ENCODE measurements around the gene MCAT. TPM values are rescaled to one million over a fixed set of nuclear protein-coding genes. Genes with fewer than 3 reads are reported as not detected.

The MCAT gene
- total and polyA plus RNA-seq, 2 donors from 2014 or later, result 24.8 to 74.7 TPM

DNA sequence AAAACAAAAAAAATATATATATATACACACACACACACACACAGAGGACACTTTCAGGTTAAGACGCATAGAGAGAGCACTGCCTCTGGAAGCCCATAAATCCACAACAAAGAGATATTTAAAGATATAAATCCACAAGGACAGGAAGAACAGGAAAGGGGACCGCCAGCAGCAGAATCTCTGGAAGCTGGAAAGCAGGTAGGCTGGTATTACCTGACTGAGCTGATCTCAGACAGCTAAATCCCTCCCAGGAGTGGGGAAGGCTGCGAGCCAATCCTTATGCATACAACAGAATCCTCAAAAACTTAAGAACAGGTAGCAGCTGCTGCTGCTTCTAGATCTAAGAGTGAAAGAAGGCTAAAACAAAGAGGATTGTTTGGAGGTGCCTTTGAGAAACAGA, 1.8 kb upstream of the MCAT start:
- Histone ChIP-seq H3K27me3 (ENCODE audit: control insufficient read depth, insufficient read depth, low read length) (no peaks in the 10 kb centered on the region), H3K36me3 (ENCODE audit: control insufficient read depth in 2 of 3, insufficient read depth in 3 of 3, low read length in 3 of 3) (peaks cover 3 to 8% (median 5%) of the 10 kb centered on the region in 3 donors), H3K4me1 (ENCODE audit: control insufficient read depth in 2 of 3, insufficient read depth in 2 of 3, low read depth in 1 of 3, low read length in 3 of 3) (peaks cover 0 to 9% (median 8%) of the 10 kb centered on the region in 3 donors), H3K9ac (ENCODE audit: low read length in 3 of 3) (no peak overlapping the region), H3K4me3 (ENCODE audit: low read length in 3 of 3) (no peak overlapping the region), H3K9me3 (ENCODE audit: control insufficient read depth in 2 of 3, insufficient read depth in 1 of 3, low read length in 3 of 3) (no peaks in the 10 kb centered on the region), H3K27ac (ENCODE audit: low read depth in 2 of 2, low read length in 2 of 2) (no peak overlapping the region)
- FAIRE-seq (no peak), DNase-seq (no peak)
- intact Hi-C loops (cut with DNase I), result no loop called here
- TF ChIP-seq, protein P1, sequence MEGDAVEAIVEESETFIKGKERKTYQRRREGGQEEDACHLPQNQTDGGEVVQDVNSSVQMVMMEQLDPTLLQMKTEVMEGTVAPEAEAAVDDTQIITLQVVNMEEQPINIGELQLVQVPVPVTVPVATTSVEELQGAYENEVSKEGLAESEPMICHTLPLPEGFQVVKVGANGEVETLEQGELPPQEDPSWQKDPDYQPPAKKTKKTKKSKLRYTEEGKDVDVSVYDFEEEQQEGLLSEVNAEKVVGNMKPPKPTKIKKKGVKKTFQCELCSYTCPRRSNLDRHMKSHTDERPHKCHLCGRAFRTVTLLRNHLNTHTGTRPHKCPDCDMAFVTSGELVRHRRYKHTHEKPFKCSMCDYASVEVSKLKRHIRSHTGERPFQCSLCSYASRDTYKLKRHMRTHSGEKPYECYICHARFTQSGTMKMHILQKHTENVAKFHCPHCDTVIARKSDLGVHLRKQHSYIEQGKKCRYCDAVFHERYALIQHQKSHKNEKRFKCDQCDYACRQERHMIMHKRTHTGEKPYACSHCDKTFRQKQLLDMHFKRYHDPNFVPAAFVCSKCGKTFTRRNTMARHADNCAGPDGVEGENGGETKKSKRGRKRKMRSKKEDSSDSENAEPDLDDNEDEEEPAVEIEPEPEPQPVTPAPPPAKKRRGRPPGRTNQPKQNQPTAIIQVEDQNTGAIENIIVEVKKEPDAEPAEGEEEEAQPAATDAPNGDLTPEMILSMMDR (IDR thresholded peaks at IDR 0.05; ENCODE audit: borderline replicate concordance, extremely low read depth, insufficient read depth), result no peak

DNA sequence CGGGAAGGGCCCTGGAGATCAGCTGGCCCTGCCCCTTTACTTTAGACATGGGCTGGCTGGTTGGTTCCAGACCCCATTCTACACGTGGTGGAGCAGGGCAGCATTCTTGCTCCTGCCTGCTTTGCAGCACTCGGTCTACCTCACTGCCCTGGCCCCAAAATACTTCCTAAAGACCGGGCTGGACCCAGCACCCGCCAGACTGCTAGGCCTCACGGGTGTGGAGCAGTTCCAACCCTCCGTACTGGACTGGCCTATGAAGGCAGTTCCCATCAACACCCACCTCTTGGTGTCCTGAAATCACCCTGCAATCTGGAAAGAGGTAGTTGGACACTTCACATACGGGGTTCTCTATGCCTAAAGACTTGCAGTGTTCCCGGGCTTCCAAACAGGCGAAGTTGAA, 6.4 kb downstream of the MCAT start:
- FAIRE-seq (no peak), DNase-seq (no peak)
- peak overlapping the region in 1 of 2 donors; percentile 34 for H3K27ac ChIP-seq (ENCODE audit: low read depth in 2 of 2, low read length in 2 of 2)
- no peak overlapping the region for H3K9ac ChIP-seq (ENCODE audit: low read length in 3 of 3)
- intact Hi-C loops (cut with DNase I), result no loop called here
- no peaks in the 10 kb centered on the region for H3K9me3 ChIP-seq (ENCODE audit: control insufficient read depth in 2 of 3, insufficient read depth in 1 of 3, low read length in 3 of 3)
- H3K4me3 ChIP-seq (ENCODE audit: low read length in 3 of 3), result no peak overlapping the region
- TF ChIP-seq, protein P1 (IDR thresholded peaks at IDR 0.05; ENCODE audit: borderline replicate concordance, extremely low read depth, insufficient read depth), result no peak
- H3K4me1 ChIP-seq (ENCODE audit: control insufficient read depth in 2 of 3, insufficient read depth in 2 of 3, low read depth in 1 of 3, low read length in 3 of 3), result peaks cover 0 to 9% (median 5%) of the 10 kb centered on the region in 3 donors
- H3K36me3 ChIP-seq (ENCODE audit: control insufficient read depth in 2 of 3, insufficient read depth in 3 of 3, low read length in 3 of 3), result peaks cover 8 to 51% (median 21%) of the 10 kb centered on the region in 3 donors
- no peaks in the 10 kb centered on the region for H3K27me3 ChIP-seq (ENCODE audit: control insufficient read depth, insufficient read depth, low read length)

DNA sequence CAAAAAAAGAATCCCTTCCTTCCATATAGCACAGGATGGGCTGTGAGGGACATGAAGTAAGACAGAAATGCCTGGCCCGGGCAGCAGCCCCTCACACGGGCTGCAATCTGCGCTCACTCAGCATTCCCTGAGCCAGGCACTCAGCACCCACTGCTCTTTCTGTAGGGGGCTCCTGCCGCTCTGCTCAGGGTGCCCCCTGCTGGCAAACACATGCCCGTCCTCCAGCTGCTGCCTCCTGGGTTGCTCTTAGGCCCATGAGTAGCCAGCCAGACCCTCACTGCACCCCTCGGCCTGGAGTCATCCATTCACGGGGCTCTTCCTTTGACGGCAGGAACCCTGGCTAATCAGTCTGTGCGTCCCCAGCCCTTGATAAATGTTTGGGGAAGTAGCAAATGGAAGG, 6.9 kb downstream of the MCAT start:
- no peak overlapping the region for H3K4me3 ChIP-seq (ENCODE audit: low read length in 3 of 3)
- FAIRE-seq (no peak), DNase-seq (peak in 2 of 5 donors; percentile 29 to 46)
- H3K36me3 ChIP-seq (ENCODE audit: control insufficient read depth in 2 of 3, insufficient read depth in 3 of 3, low read length in 3 of 3), result peaks cover 8 to 51% (median 21%) of the 10 kb centered on the region in 3 donors
- intact Hi-C loops (cut with DNase I), result no loop called here
- H3K4me1 ChIP-seq (ENCODE audit: control insufficient read depth in 2 of 3, insufficient read depth in 2 of 3, low read depth in 1 of 3, low read length in 3 of 3), result peaks cover 0 to 7% (median 6%) of the 10 kb centered on the region in 3 donors
- no peaks in the 10 kb centered on the region for H3K9me3 ChIP-seq (ENCODE audit: control insufficient read depth in 2 of 3, insufficient read depth in 1 of 3, low read length in 3 of 3)
- H3K9ac ChIP-seq (ENCODE audit: low read length in 3 of 3), result no peak overlapping the region
- no peaks in the 10 kb centered on the region for H3K27me3 ChIP-seq (ENCODE audit: control insufficient read depth, insufficient read depth, low read length)
- TF ChIP-seq, protein P1 (IDR thresholded peaks at IDR 0.05; ENCODE audit: borderline replicate concordance, extremely low read depth, insufficient read depth), result peak; percentile 39
- no peak overlapping the region for H3K27ac ChIP-seq (ENCODE audit: low read depth in 2 of 2, low read length in 2 of 2)

DNA sequence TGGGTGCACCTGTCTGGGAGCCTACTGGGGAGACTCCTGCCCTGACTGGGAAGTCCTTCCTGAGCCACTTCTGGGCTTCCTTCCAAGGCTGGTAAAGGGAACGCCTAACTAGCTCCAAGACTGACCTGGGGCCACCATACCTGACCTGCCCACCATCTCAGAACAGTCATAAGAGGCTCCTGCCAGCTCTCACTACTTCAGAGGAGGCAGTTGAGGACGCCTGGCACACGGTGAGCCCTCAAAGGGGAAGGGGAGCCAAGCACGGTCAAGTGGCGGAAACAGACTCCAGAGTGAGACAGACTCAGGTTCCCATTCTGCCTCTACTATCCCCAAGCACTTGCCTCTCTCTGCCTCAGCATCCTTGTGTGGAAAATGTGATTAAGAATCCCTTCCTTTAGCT, 7.6 kb downstream of the MCAT start:
- H3K4me3 ChIP-seq (ENCODE audit: low read length in 3 of 3), result no peak overlapping the region
- TF ChIP-seq, protein P1 (IDR thresholded peaks at IDR 0.05; ENCODE audit: borderline replicate concordance, extremely low read depth, insufficient read depth), result no peak
- no peaks in the 10 kb centered on the region for H3K27me3 ChIP-seq (ENCODE audit: control insufficient read depth, insufficient read depth, low read length)
- no peak for DNase-seq
- peaks cover 0 to 6% (median 4%) of the 10 kb centered on the region in 3 donors for H3K4me1 ChIP-seq (ENCODE audit: control insufficient read depth in 2 of 3, insufficient read depth in 2 of 3, low read depth in 1 of 3, low read length in 3 of 3)
- FAIRE-seq, result no peak
- peaks cover 5 to 47% (median 21%) of the 10 kb centered on the region in 3 donors for H3K36me3 ChIP-seq (ENCODE audit: control insufficient read depth in 2 of 3, insufficient read depth in 3 of 3, low read length in 3 of 3)
- intact Hi-C loops (cut with DNase I), result no loop called here
- no peak overlapping the region for H3K27ac ChIP-seq (ENCODE audit: low read depth in 2 of 2, low read length in 2 of 2)
- no peaks in the 10 kb centered on the region for H3K9me3 ChIP-seq (ENCODE audit: control insufficient read depth in 2 of 3, insufficient read depth in 1 of 3, low read length in 3 of 3)
- H3K9ac ChIP-seq (ENCODE audit: low read length in 3 of 3), result no peak overlapping the region
